ENCODE measurements around the gene DVL2. TPM values are rescaled to one million over a fixed set of nuclear protein-coding genes. Genes with fewer than 3 reads are reported as not detected.

Gene DVL2
- total and polyA plus RNA-seq, 2 donors (not counting 3 experiments of a cell fraction or from before 2014, with no cell fraction given) = 17.2 to 55.9 TPM

GRCh38 chr17:7216242-7217112 lies 17.8 kb downstream of the DVL2 start:
- CTCF ChIA-PET = interaction anchor here (0.6 to 1.5 kb wide), 3 partner anchors 113 to 189 kb away, joined by 3 to 4 read pairs (median 4); no protein-coding TSS in a partner anchor
- peaks cover 20% of the 10 kb centered on the region for H3K79me2 ChIP-seq (ENCODE audit: control insufficient read depth, insufficient read depth, low read length)

More at GRCh38 chr17:7216242-7217112, 17.8 kb downstream of the DVL2 start:
- Histone ChIP-seq H3K4me3 (replicated peaks in 1 of 3; ENCODE audit: insufficient read depth in 1 of 3, low read depth in 1 of 3, low read length in 3 of 3) (peak overlapping the region; percentile 52 to 56 (median 54)), H3K27me3 (ENCODE audit: control insufficient read depth in 2 of 2, insufficient read depth in 2 of 2, low read length in 2 of 2) (no peaks in the 10 kb centered on the region), H3K9me1 (replicated peaks; ENCODE audit: control insufficient read depth, extremely low read depth, insufficient read depth, low read length) (no peaks in the 10 kb centered on the region), H4K20me1 (replicated peaks; ENCODE audit: control insufficient read depth, extremely low read depth, insufficient read depth, low read length) (no peaks in the 10 kb centered on the region), H2AFZ (ENCODE audit: low read depth, low read length) (no peak overlapping the region), H3K9me3 (replicated peaks; ENCODE audit: control insufficient read depth, insufficient read depth, low read length) (no peaks in the 10 kb centered on the region), H3K36me3 (ENCODE audit: control insufficient read depth in 2 of 2, extremely low read depth in 1 of 2, insufficient read depth in 2 of 2, low read length in 2 of 2) (peaks cover 0 to 3% of the 10 kb centered on the region in 2 experiments), H3K9ac (replicated peaks; ENCODE audit: extremely low read depth, insufficient read depth, low read length) (peak overlapping the region; percentile 40), H3K4me1 (ENCODE audit: control insufficient read depth, extremely low read depth, insufficient read depth, low read length) (peaks cover 40% of the 10 kb centered on the region), H3K4me2 (ENCODE audit: insufficient read depth, low read length) (peak overlapping the region; percentile 58), H3K27ac (ENCODE audit: insufficient read depth, low read depth, low read length) (no peak overlapping the region)
- no TSS peak for BruUV-seq (replicated peaks)
- POLR2A ChIA-PET = no interaction called here
- dilution Hi-C loops (cut with MboI; ENCODE audit: extremely low pct_ligation_motif_present, low sequenced_read_pairs) (no loop called here), intact Hi-C loops (cut with micrococcal nuclease) (no loop called here)
- DNase-seq (ENCODE audit: low read depth, low spot score) = no peak
- FAIRE-seq = no peak
- TF ChIP-seq EZH2 (IDR thresholded peaks at IDR 0.05; ENCODE audit: borderline replicate concordance, low read depth, low read length, severe bottlenecking) (no peak), JUN (IDR thresholded peaks at IDR 0.05; ENCODE audit: borderline replicate concordance, insufficient read depth, insufficient read length, low read depth) (no peak), CTCF (IDR thresholded peaks at IDR 0.05; ENCODE audit: extremely low read depth in 1 of 2, insufficient read depth in 1 of 2, low read depth in 1 of 2, low read length in 2 of 2) (no peak), POLR2AphosphoS5 (IDR thresholded peaks at IDR 0.05; ENCODE audit: insufficient read depth, low read depth, low read length) (no peak), MAX (IDR thresholded peaks at IDR 0.05; ENCODE audit: insufficient read depth, insufficient read length) (no peak), FOS (IDR thresholded peaks at IDR 0.05; ENCODE audit: borderline replicate concordance, insufficient read depth, low read length) (no peak), POLR2A (IDR thresholded peaks at IDR 0.05; ENCODE audit: low read depth, low read length) (no peak), GATA2 (IDR thresholded peaks at IDR 0.05; ENCODE audit: insufficient read depth, insufficient read length, low read depth, low read length) (no peak), MYC (IDR thresholded peaks at IDR 0.05; ENCODE audit: low read depth, low read length) (no peak)

All from endothelial cell of umbilical vein (primary cell).